ENCODE data around the gene PCK2. TPM values are rescaled to one million over a fixed set of nuclear protein-coding genes. Genes with fewer than 3 reads are reported as not detected.

PCK2 gene
- total RNA-seq, 1 experiment from 2014 or later, result 16.8 TPM

DNA sequence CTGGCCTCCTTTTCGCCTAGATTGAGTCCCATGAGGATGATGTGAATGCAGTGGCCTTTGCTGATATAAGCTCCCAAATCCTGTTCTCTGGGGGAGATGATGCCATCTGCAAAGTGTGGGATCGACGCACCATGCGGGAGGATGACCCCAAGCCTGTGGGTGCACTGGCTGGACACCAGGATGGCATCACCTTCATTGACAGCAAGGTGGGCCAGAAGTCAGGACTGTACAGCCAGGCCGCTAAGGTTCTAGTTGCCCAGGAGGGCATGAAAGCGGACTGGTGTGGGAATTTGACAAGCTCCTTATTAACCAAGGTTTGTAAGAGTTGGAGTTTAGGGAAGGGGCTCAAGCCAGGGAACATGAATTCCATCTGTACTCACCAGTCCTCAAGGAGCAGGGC, 25.6 kb downstream of the PCK2 start:
- TF ChIP-seq EZH2 (IDR thresholded peaks at IDR 0.05; ENCODE audit: borderline replicate concordance, low read depth, low read length, poor library complexity, severe bottlenecking), result no peak
- TF ChIP-seq, protein P1, sequence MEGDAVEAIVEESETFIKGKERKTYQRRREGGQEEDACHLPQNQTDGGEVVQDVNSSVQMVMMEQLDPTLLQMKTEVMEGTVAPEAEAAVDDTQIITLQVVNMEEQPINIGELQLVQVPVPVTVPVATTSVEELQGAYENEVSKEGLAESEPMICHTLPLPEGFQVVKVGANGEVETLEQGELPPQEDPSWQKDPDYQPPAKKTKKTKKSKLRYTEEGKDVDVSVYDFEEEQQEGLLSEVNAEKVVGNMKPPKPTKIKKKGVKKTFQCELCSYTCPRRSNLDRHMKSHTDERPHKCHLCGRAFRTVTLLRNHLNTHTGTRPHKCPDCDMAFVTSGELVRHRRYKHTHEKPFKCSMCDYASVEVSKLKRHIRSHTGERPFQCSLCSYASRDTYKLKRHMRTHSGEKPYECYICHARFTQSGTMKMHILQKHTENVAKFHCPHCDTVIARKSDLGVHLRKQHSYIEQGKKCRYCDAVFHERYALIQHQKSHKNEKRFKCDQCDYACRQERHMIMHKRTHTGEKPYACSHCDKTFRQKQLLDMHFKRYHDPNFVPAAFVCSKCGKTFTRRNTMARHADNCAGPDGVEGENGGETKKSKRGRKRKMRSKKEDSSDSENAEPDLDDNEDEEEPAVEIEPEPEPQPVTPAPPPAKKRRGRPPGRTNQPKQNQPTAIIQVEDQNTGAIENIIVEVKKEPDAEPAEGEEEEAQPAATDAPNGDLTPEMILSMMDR (conservative IDR thresholded peaks at IDR 0.05; ENCODE audit: low read depth, low read length), result no peak
- BruUV-seq (replicated peaks), result no TSS peak
- H3K36me3 ChIP-seq (ENCODE audit: insufficient read depth, low read length, poor library complexity, severe bottlenecking), result peaks cover 32% of the 10 kb centered on the region

DNA sequence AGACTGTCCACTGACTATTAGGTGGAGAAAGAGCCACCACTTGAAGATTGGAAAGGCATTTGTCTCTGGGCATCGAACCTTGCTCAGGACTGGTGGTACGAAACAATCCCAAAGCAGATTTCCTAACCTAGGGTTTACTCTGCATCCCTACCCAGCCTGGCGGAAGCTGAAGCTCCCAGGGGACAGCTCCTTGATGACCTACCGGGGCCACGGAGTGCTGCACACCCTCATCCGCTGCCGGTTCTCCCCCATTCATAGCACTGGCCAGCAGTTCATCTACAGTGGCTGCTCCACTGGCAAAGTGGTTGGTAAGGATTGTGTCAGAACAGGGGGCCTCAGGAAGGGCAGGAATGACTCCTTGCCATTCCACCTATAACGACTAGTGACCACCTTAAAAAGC, 27.1 kb downstream of the PCK2 start:
- ChIA-PET CTCF (no interaction called here), POLR2A (ENCODE audit: low non-redundant PET) (no interaction called here)
- DNase-seq (ENCODE audit: low spot score), result no peak
- TF ChIP-seq, protein P1 (conservative IDR thresholded peaks at IDR 0.05; ENCODE audit: low read depth, low read length), result no peak
- no peak for TF ChIP-seq EZH2 (IDR thresholded peaks at IDR 0.05; ENCODE audit: borderline replicate concordance, low read depth, low read length, poor library complexity, severe bottlenecking)
- Histone ChIP-seq H3K4me3 (ENCODE audit: low read depth, low read length, poor library complexity, severe bottlenecking) (no peak overlapping the region), H3K4me1 (ENCODE audit: insufficient read depth, low read length, poor library complexity, severe bottlenecking) (peaks cover under 1% of the 10 kb centered on the region), H3K27ac (ENCODE audit: low read depth, low read length, poor library complexity, severe bottlenecking) (no peak overlapping the region), H3K36me3 (ENCODE audit: insufficient read depth, low read length, poor library complexity, severe bottlenecking) (peaks cover 32% of the 10 kb centered on the region), H3K27me3 (replicated peaks; ENCODE audit: insufficient read depth, low read depth, low read length, poor library complexity) (no peaks in the 10 kb centered on the region), H3K9me3 (ENCODE audit: low read depth, low read length, poor library complexity, severe bottlenecking) (no peaks in the 10 kb centered on the region)
- intact Hi-C loops (cut with micrococcal nuclease; ENCODE audit: unreplicated experiment), result no loop called here
- no TSS peak for BruUV-seq (replicated peaks)

More for the DNA sequence above, 25.6 kb downstream of the PCK2 start:
- H3K27me3 ChIP-seq (replicated peaks; ENCODE audit: insufficient read depth, low read depth, low read length, poor library complexity), result no peaks in the 10 kb centered on the region
- intact Hi-C loops (cut with micrococcal nuclease; ENCODE audit: unreplicated experiment), result no loop called here
- DNase-seq (ENCODE audit: low spot score), result no peak
- H3K27ac ChIP-seq (ENCODE audit: low read depth, low read length, poor library complexity, severe bottlenecking), result no peak overlapping the region
- peaks cover 8% of the 10 kb centered on the region for H3K4me1 ChIP-seq (ENCODE audit: insufficient read depth, low read length, poor library complexity, severe bottlenecking)
- ChIA-PET CTCF (no interaction called here), POLR2A (ENCODE audit: low non-redundant PET) (no interaction called here)
- H3K9me3 ChIP-seq (ENCODE audit: low read depth, low read length, poor library complexity, severe bottlenecking), result no peaks in the 10 kb centered on the region
- no peak overlapping the region for H3K4me3 ChIP-seq (ENCODE audit: low read depth, low read length, poor library complexity, severe bottlenecking)

DNA sequence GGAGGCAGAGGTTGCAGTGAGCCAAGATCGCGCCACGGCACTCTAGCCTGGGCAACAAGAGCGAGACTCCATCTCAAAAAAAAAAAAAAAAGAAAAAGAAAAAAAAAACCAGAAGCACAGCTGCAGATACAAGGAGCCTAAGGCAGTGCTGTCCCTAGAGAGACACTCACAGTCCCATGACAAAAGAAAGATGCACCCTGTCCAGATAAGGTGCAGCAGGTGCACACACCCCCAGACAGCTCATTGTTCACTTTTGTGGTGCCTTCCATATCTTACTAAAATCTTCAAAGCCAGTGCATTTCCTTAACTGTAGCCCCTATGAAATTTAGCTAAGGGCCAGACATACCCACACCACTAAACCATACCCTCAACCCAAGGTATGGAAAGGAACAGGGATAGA, 28.3 kb downstream of the PCK2 start:
- no peak overlapping the region for H3K27ac ChIP-seq (ENCODE audit: low read depth, low read length, poor library complexity, severe bottlenecking)
- H3K4me1 ChIP-seq (ENCODE audit: insufficient read depth, low read length, poor library complexity, severe bottlenecking), result no peaks in the 10 kb centered on the region
- H3K9me3 ChIP-seq (ENCODE audit: low read depth, low read length, poor library complexity, severe bottlenecking), result no peaks in the 10 kb centered on the region
- no peak for DNase-seq (ENCODE audit: low spot score)
- intact Hi-C loops (cut with micrococcal nuclease; ENCODE audit: unreplicated experiment), result no loop called here
- ChIA-PET CTCF (no interaction called here), POLR2A (ENCODE audit: low non-redundant PET) (no interaction called here)
- no peaks in the 10 kb centered on the region for H3K27me3 ChIP-seq (replicated peaks; ENCODE audit: insufficient read depth, low read depth, low read length, poor library complexity)
- no peak overlapping the region for H3K4me3 ChIP-seq (ENCODE audit: low read depth, low read length, poor library complexity, severe bottlenecking)
- peaks cover 32% of the 10 kb centered on the region for H3K36me3 ChIP-seq (ENCODE audit: insufficient read depth, low read length, poor library complexity, severe bottlenecking)
- no TSS peak for BruUV-seq (replicated peaks)
- TF ChIP-seq EZH2 (IDR thresholded peaks at IDR 0.05; ENCODE audit: borderline replicate concordance, low read depth, low read length, poor library complexity, severe bottlenecking), result no peak
- TF ChIP-seq, protein P1 (conservative IDR thresholded peaks at IDR 0.05; ENCODE audit: low read depth, low read length), result no peak

Measured in A673 (cell line).